HepG2 (cell line): Measurements from ENCODE around the gene PAQR5. TPM values are rescaled to one million over a fixed set of nuclear protein-coding genes. Genes with fewer than 3 reads are reported as not detected.
"Not testable (repeated sequence)": the region's sequence is repeated elsewhere in the genome, so short reads cannot be mapped to it uniquely, and the experiment has no call there.

Experiments used
- ATAC-seq: fragments of 200-7000 bp; cut with Tn5 transposase; 3 replicates; pipeline ENCODE4 v1.9.1; 2020; ENCODE audit warnings: mild to moderate bottlenecking, moderate library complexity
- BruUV-seq: library from RNA; stranded (reverse); fragments of 400-500 nt; replicated peaks from 2 replicates; lab custom pipeline; 2021; lab: Mats Ljungman, UMichigan
- CTCF ChIA-PET: fragments of 300-600 bp; formaldehyde crosslinking; extraction: SDS; loops from one replicate; lab custom pipeline; 2021; ENCODE audit warnings: low total read pairs, inconsistent platforms, low intra/inter-chr PET ratio; lab: Yijun Ruan, JAX
- POLR2A ChIA-PET: fragments of 350-600 bp; sonication (Branson Sonifier 250); formaldehyde crosslinking; loops from one replicate; lab custom pipeline; 2020; ENCODE audit warnings: antibody characterized with exemption, inconsistent platforms; lab: Yijun Ruan, JAX
- DNase-seq: peaks from one replicate; pipeline ENCODE4 v3.0.0-alpha.2; 2015; ENCODE audit warnings: low spot score
- FAIRE-seq: peaks from 3 replicates; lab custom pipeline; 2011; peaks lifted over from hg19 to GRCh38; lab: Jason Lieb, UNC
- H2AFZ ChIP-seq: one replicate; pipeline ENCODE4 v1.6.1; 2011; ENCODE audit warnings: low read length, inconsistent platforms
- H3K27ac ChIP-seq: fragments of 300-600 bp; 3 replicates; pipeline ENCODE4 v1.8.0; 2011; ENCODE audit warnings: mixed run types, mild to moderate bottlenecking, mixed read lengths, low read length, inconsistent platforms; ENCODE audit not compliant: insufficient read depth; ENCODE audit errors: extremely low read length
- H3K27me3 ChIP-seq, 2 experiments: fragments of 200-600 bp in 1 of 2; 2 replicates in 1 of 2; 3 replicates in 1 of 2; pipeline versions ENCODE4 v1.6.0 to v1.8.0; 2011; ENCODE audit warnings: low read length in 2 of 2, mild to moderate bottlenecking in 2 of 2, moderate library complexity in 2 of 2, inconsistent platforms in 1 of 2; ENCODE audit not compliant: insufficient read depth in 2 of 2, control insufficient read depth in 1 of 2
- H3K36me3 ChIP-seq, 2 experiments: fragments of 200-600 bp in 1 of 2; replicated peaks in 1 of 2; 2 replicates in 1 of 2; 3 replicates in 1 of 2; pipeline versions ENCODE4 v1.5.1 to v1.8.0; 2011; ENCODE audit warnings: low read length in 2 of 2, inconsistent platforms in 1 of 2; ENCODE audit not compliant: insufficient read depth in 2 of 2, control insufficient read depth in 1 of 2
- H3K4me1 ChIP-seq: 2 replicates; pipeline ENCODE4 v1.5.1; 2012; ENCODE audit warnings: low read length, inconsistent platforms; ENCODE audit not compliant: insufficient read depth
- H3K4me2 ChIP-seq: 2 replicates; pipeline ENCODE4 v1.6.0; 2011; ENCODE audit warnings: low read depth, low read length, inconsistent platforms
- H3K4me3 ChIP-seq, 3 experiments: fragments of 200-600 bp in 1 of 3; sonication (generic), shearing (Covaris generic) in 1 of 3; replicated peaks in 1 of 3; 2 replicates each; pipeline ENCODE4 v1.5.1; 2011 to 2016; ENCODE audit warnings: low read length in 3 of 3, inconsistent platforms in 2 of 3, low read depth in 2 of 3, mild to moderate bottlenecking in 2 of 3, control low read depth in 1 of 3, mixed read lengths in 1 of 3; ENCODE audit not compliant: insufficient read depth in 1 of 3
- H3K79me2 ChIP-seq: one replicate; pipeline ENCODE4 v1.6.1; 2011; ENCODE audit warnings: low read length, inconsistent platforms; ENCODE audit not compliant: insufficient read depth
- H3K9ac ChIP-seq: 2 replicates; pipeline ENCODE4 v1.6.0; 2011; ENCODE audit warnings: mild to moderate bottlenecking, low read depth, low read length, inconsistent platforms; ENCODE audit not compliant: insufficient read depth
- H3K9me3 ChIP-seq: 2 replicates; pipeline ENCODE4 v1.5.1; 2012; ENCODE audit warnings: mild to moderate bottlenecking, low read length
- H4K20me1 ChIP-seq: 2 replicates; pipeline ENCODE4 v1.6.0; 2011; ENCODE audit warnings: inconsistent platforms, mild to moderate bottlenecking, low read length, moderate library complexity; ENCODE audit not compliant: insufficient read depth
- DNMT3B ChIP-seq: conservative IDR thresholded peaks from 2 replicates; pipeline ENCODE4 v1.6.1; 2016; ENCODE audit warnings: missing biosample characterization, control low read depth
- PRDM4 ChIP-seq: sonication (generic); formaldehyde crosslinking; IDR thresholded peaks from 2 replicates; pipeline ENCODE4 v1.9.0; 2021; ENCODE audit warnings: missing genetic modification reagents, borderline replicate concordance
- ZMYM3 ChIP-seq: sonication (generic); formaldehyde crosslinking; IDR thresholded peaks from 2 replicates; pipeline ENCODE4 v1.5.1; 2020; ENCODE audit warnings: mild to moderate bottlenecking, missing genetic modification reagents
- ZNF629 ChIP-seq: sonication (generic); formaldehyde crosslinking; conservative IDR thresholded peaks from 2 replicates; pipeline ENCODE4 v1.5.0; 2020; ENCODE audit warnings: missing genetic modification reagents
- WGBS: methylation state at CpG from one replicate; pipeline ENCODE4 v1.1.6; 2017; ENCODE audit warnings: low lambda C conversion rate; 5-methylcytosine and 5-hydroxymethylcytosine counted together
- in situ Hi-C: cut with HindIII; loops from 2 replicates; pipeline ENCODE4 v1.10.0; 2017; ENCODE audit warnings: low pct_unique_long_range_greater_than_20kb; ENCODE audit not compliant: extremely low pct_ligation_motif_present
- intact Hi-C: fragments of 100-400 bp; cut with micrococcal nuclease; formaldehyde crosslinking; loops from one replicate; pipeline ENCODE4 v1.10.0; 2022; ENCODE audit not compliant: unreplicated experiment
- polyA plus RNA-seq, 8 experiments: library from polyadenylated mRNA; depleted of rRNA in 3 of 8; stranded (reverse) in 7 of 8; unstranded in 1 of 8; fragments of >200 nt; fragmentation: Illumina TruSeq in 4 of 8; extraction: Trizol in 4 of 8; gene quantifications; 2 replicates each; pipeline versions ENCODE4 v1.2.1 to v1.2.3, GENCODE V29; 2011 to 2016; ENCODE audit warnings: low read depth in 4 of 8, missing spikeins in 1 of 8, mixed read lengths in 1 of 8; ENCODE audit not compliant: insufficient read depth in 1 of 8
- total RNA-seq, 5 experiments: library from RNA; depleted of rRNA; stranded (reverse); fragments of >200 nt; fragmentation: Illumina TruSeq; extraction: Trizol; gene quantifications; 2 replicates each; pipeline ENCODE4 v1.2.3, GENCODE V29; 2016; ENCODE audit warnings: low read depth in 1 of 5

Gene PAQR5
- total and polyA plus RNA-seq, 2 of the 13 experiments (the other 11 are each of a cell fraction or from before 2014, with no cell fraction given) = 0.53 to 1.3 TPM

GRCh38 chr15:69290346-69291164, 8.2 kb upstream of the PAQR5 start:
- WGBS = 41% methylated on average over 6 of the region's 7 CpGs
- FAIRE-seq (no peak), DNase-seq (no peak), ATAC-seq (no peak)
- H2AFZ ChIP-seq = no peak overlapping the region
- peaks cover 3% of the 10 kb centered on the region; the same call in 1 of the 2 replicates for H4K20me1 ChIP-seq
- no TSS peak for BruUV-seq
- ChIA-PET POLR2A (interaction anchor here (1.1 kb wide), 1 partner anchor 15 kb away, joined by 3 read pairs; no protein-coding TSS in a partner anchor), CTCF (no interaction called here)
- no peak overlapping the region for H3K4me3 ChIP-seq
- no peaks in the 10 kb centered on the region for H3K9me3 ChIP-seq
- H3K27ac ChIP-seq = no peak overlapping the region
- peaks cover 0 to 31% of the 10 kb centered on the region in 2 experiments; a peak in 3 of 5 replicates for H3K27me3 ChIP-seq
- H3K4me1 ChIP-seq = peaks cover 21% of the 10 kb centered on the region
- TF ChIP-seq PRDM4 (CRISPR knock-in tag) = no peak
- peak; percentile 89 for TF ChIP-seq ZNF629 (CRISPR knock-in tag)
- no peak for TF ChIP-seq DNMT3B (CRISPR knock-in tag)
- TF ChIP-seq ZMYM3 (CRISPR knock-in tag) = 0 out of 2 replicates have a peak, but pooled peaks have one; percentile 18
- intact Hi-C loops (no loop called here), in situ Hi-C loops (no loop called here)
- H3K9ac ChIP-seq = no peak overlapping the region
- H3K79me2 ChIP-seq = no peaks in the 10 kb centered on the region
- H3K36me3 ChIP-seq = no peaks in the 10 kb centered on the region
- H3K4me2 ChIP-seq = no peak overlapping the region

GRCh38 chr15:69291651-69292050, 7.1 kb upstream of the PAQR5 start:
- H3K27ac ChIP-seq, H3K4me3 ChIP-seq, H3K9ac ChIP-seq, H4K20me1 ChIP-seq, H3K4me2 ChIP-seq, in situ Hi-C loops, CTCF ChIA-PET, H3K36me3 ChIP-seq, intact Hi-C loops, H2AFZ ChIP-seq, POLR2A ChIA-PET, ATAC-seq, FAIRE-seq, DNase-seq, H3K9me3 ChIP-seq, BruUV-seq, H3K79me2 ChIP-seq: not testable (repeated sequence)
- H3K27me3 ChIP-seq = peaks cover 0 to 40% of the 10 kb centered on the region in 2 experiments; a peak in 3 of 5 replicates
- WGBS = 15% methylated on average over 3 of the region's 10 CpGs
- peaks cover 21% of the 10 kb centered on the region for H3K4me1 ChIP-seq
